Upper lobe of left lung (tissue), 4 donors: ENCODE results near the gene NBPF1.
A peak's percentile ranks its signal among the peaks of the same experiment; 100 is the strongest.

Experiments
- CTCF ChIP-seq, 6 experiments: fragments of 450-650 bp in 4 of 6; fragments of 200-600 bp in 2 of 6; sonication (generic) in 2 of 6; IDR thresholded peaks; one replicate each; pipeline ENCODE4 v1.5.1; 2016 to 2019; ENCODE audit warnings: antibody characterized with exemption in 6 of 6
- EP300 ChIP-seq, 4 donors: sonication (generic); formaldehyde crosslinking; IDR thresholded peaks; one replicate each; pipeline ENCODE4 v1.5.1; 2017; ENCODE audit warnings: antibody characterized with exemption in 4 of 4, control low read depth in 2 of 4
- POLR2A ChIP-seq, 4 donors: fragments of 450-650 bp; IDR thresholded peaks; one replicate each; pipeline ENCODE4 v1.5.1; 2016 to 2017; ENCODE audit warnings: antibody characterized with exemption in 4 of 4, mild to moderate bottlenecking in 2 of 4

GRCh38 chr1:16613185-16614147 lies at the start of gene NBPF1:
- TF ChIP-seq CTCF (IDR thresholded peaks at IDR 0.05) = peak in 4 of 6 experiments; percentile 20 to 73 (median 53)
- peak in 2 of 4 donors; percentile 89 to 95 for TF ChIP-seq POLR2A (IDR thresholded peaks at IDR 0.05)
- TF ChIP-seq EP300 (IDR thresholded peaks at IDR 0.05) = no peak
